AML-193 (cell line): ENCODE data around the gene C16orf95.
"Not testable (repeated sequence)": the region's sequence is repeated elsewhere in the genome, so short reads cannot be mapped to it uniquely, and the experiment has no call there.

Experiments used
- DNase-seq, 2 experiments: peaks; one replicate each; lab custom pipeline; 2025; lab: John Stamatoyannopoulos, UW

C16orf95 gene

DNA sequence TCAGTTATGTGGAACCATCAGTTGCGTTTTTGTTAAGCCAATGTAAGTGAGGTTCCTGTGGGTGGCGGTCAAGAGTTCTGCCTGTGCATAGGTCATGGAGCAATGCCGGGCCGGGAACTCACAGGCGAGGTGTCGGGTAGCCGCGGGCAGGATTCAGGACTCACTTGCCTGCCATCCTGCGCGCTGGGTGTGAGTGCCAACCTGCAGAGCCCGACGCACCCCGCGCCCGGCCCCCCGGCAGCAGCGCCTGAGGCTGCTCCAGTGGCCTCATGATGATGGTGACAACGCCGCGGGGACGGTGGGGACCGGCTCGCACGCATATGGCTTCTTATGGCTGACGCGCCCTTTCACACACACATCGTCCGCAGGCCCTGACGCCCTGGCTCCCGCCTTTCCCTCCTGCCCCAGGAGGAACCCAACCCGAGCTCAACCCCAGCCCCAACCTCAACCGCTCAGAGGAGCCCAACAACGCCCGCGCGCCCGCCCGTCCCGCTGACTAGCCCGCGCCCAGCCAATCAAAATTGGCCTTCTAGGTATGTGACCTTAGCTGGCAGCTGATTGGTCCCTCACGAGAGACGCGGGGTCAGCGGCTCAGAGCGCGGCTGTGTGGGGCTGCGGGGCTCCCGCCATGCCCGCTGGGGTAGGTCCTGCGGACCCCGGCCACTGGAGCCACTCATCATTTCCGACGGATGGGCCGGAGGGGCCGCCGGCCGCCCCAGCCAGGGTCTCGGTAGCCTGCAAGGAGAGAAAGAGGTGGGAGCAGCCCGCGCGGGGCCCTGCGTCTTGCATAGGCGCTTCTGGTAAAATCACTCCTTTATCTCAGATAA, at the start of gene C16orf95:
Gene C16orf95 (minus strand): TSS at position 470 of the 827 bp plus-strand sequence. CDS start 150 bp downstream, at position 320.
- peak; percentile 80 to 82 for DNase-seq

DNA sequence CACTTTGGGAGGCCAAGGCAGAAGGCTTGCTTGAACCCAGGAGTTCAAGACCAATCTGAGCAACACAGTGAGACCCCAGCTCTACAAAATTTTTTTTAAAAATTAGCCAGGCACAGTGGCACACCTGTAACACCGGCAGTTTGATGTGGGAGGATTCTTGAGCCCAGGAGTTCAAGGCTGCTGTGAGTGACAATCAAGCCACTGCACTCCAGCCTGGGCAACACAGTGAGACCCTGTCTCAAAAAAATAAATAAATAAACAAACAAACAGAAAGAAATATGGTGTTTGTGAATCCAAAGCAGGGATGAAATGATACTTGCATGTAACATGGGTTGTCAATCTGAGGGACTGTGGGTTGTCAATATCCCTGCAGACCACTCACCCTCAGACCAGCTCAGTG, 49.7 kb upstream of the C16orf95 start:
- DNase-seq: no peak

GRCh38 chr16:87366288-87366687, 49.1 kb upstream of the C16orf95 start:
- DNase-seq: no peak

GRCh38 chr16:87365021-87365713, 48.0 kb upstream of the C16orf95 start:
- DNase-seq: no peak

- DNase-seq: no peak
Measured at GRCh38 chr16:87363771-87364455, 46.7 kb upstream of the C16orf95 start.

GRCh38 chr16:87362828-87363559, 45.8 kb upstream of the C16orf95 start:
- not testable (repeated sequence) for DNase-seq

GRCh38 chr16:87361916-87362619, 44.9 kb upstream of the C16orf95 start:
- DNase-seq: no peak

DNA sequence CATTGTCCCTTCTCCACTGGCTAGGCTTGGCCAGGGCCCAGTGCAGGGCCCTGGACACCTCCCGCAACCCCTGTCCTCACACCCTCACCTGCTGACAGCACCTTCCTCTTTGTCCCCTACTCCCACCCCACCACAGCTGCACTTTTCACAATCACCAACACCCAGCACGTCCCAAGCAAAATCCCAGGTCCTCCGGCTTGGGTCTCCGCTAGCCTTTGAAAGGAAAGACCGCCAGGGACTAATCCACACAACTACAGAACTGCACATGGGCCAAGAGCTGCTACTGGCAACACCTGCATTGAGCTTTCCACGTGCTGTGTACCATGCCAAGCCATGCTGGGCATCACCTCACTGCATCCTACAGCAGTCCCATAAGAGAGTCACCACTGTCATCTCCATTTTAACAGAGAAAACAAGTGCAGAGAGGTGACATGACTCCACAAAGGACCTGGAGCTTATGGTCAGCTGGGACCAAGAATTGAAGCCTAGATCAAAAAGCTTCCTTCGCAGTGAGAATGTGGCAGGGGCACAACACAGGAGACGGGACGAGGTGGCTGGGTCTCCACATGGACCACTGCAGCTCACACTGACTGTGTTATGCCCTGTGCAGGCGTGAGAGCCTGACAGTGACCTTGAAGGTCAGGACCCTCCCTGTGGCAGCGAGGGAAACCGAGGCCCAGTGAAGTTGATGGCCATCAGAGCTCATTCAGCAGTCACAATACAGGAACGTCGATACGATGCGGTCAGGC, 43.8 kb upstream of the C16orf95 start:
- DNase-seq: no peak

- DNase-seq: no peak
Measured at GRCh38 chr16:87359121-87359520, 41.9 kb upstream of the C16orf95 start.

DNA sequence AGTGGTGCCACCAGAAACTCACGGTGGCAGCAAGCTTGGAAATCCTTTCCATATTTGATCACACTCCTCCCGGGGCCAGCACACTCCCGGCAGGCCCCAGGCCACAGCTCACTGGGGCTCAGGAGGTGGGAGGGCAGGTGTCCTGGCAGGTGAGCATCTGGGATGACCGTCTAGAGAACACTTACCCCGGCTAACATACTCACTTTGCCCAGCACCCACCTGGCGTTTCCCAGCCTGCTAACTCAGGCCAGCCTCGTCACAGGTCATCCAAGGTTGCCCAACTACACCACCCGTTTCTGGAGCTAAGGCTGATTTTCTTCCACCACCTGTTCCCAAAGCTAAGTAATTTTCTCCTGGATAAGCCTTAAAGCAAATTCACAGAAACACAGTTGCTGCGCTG, 41.5 kb upstream of the C16orf95 start:
- DNase-seq: no peak

GRCh38 chr16:87358250-87358649, 41.1 kb upstream of the C16orf95 start:
- DNase-seq: no peak

GRCh38 chr16:87356491-87356853, 39.3 kb upstream of the C16orf95 start:
- no peak for DNase-seq

GRCh38 chr16:87353613-87354012, 36.4 kb upstream of the C16orf95 start:
- no peak for DNase-seq

GRCh38 chr16:87352818-87353217, 35.6 kb upstream of the C16orf95 start:
- DNase-seq: no peak

DNA sequence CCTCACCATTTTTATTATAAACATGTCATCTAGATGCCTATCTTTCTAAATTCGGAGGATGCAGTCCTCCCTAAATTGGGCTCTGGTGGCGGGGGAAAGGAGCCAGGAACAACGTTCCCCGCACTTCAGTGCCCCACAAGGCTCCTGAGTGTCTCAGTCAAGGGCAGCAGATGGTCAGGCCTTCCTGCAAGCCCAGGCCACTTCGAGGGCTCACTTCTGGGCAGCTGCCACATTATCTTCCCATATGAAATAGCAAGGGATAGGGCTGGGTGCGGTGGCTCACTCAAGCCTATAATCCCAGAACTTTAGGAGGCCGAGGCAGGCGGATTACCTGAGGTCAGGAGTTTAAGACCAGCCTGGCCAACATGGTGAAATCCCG, 34.1 kb upstream of the C16orf95 start:
- no peak for DNase-seq

GRCh38 chr16:87350681-87351319, 33.6 kb upstream of the C16orf95 start:
- no peak for DNase-seq

DNA sequence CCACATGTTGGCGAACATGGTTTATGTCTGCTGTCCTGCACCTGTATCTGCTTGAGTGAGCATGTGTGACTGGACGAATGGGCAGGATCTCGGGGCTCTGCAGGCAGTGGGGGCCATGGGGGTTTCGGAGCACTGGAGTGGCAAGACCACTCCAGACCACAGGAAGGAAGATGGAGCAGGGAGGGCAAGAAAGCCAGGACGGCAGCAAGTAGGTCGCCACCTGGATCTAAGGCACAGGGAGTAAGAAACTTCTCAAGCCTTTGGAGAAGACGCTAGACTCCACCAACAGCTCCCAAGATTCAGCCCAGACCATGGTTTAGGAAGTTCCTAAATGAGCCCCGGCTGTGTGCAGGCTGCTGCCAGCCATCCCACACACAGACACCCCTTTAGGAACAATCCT, 32.8 kb upstream of the C16orf95 start:
- DNase-seq: no peak

DNA sequence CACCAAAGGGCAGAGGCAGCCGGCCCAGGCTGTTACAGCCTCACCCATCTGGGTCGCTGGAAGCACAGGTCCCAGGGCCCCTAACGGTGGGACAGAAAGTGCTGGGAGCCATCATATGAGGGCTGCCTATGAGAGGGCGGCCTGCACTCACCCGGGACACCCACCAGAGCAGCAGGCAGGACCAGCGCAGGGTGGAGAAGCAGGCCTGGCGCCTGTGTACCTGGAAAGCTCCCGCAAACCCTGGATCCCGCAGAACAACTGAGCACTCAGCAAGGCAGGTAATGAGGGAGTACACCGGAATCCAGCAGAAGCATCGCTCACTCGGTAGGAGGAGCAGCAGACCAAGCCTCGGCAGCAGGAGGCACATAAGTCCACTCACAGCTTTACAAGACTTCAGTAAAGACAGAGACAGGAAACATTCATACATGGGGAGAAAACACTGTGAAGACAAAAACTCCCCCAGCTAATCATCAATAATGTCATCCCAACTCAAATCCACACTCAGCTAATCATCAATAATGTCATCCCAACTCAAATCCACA, 31.5 kb upstream of the C16orf95 start:
- no peak for DNase-seq

DNA sequence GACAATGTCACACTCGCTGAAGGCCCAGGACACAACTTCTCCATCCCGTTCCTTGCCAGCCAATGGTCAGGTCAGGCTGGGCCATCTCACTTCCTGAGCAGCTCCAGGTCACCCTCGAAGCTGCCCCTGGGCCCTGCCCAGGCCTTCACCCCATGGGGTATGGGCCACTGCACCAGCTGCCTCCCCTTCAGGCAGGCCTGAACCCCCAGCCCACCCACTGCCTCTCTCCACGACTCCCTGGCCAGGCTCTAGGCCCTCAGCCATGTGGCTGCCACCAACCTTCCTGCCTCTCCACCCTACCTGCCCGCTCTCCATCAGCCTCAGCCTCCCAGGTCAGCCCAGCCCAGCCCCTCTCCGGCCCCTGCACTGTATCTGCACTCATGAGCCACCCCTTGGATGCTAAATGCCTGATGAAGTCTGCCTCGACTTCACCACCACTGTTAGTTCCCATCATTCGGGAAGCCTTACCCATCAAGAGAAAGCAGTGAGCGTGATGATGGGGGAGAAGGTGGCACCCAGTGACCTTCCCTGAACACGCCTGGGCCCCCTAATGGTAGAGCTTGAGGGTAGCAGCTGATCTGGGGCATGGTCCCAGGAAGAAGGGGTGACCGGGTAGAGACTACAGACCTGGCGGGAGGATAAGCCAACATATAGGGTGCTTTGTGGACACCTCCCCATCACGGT, 30.9 kb upstream of the C16orf95 start:
- no peak for DNase-seq
